Measurements from ENCODE around the gene RAB3GAP1. TPM values are rescaled to one million over a fixed set of nuclear protein-coding genes. Genes with fewer than 3 reads are reported as not detected.

RAB3GAP1 gene
- total RNA-seq, 1 experiment from 2014 or later, result 32.0 TPM

GRCh38 chr2:135095591-135095990, 43.5 kb downstream of the RAB3GAP1 start:
- Histone ChIP-seq H3K56ac (ENCODE audit: insufficient read length, low read depth, low read length) (no peak overlapping the region), H2BK5ac (ENCODE audit: insufficient read length, low read length) (no peak overlapping the region), H3K23me2 (ENCODE audit: insufficient read length, low read depth, low read length, poor library complexity, severe bottlenecking) (no peaks in the 10 kb centered on the region), H3K79me1 (ENCODE audit: insufficient read depth, low read depth, low read length, poor library complexity, severe bottlenecking) (no peaks in the 10 kb centered on the region), H3K14ac (ENCODE audit: insufficient read depth, low read length) (no peak overlapping the region), H2BK12ac (ENCODE audit: insufficient read length, low read depth, low read length) (no peak overlapping the region), H2AK5ac (ENCODE audit: insufficient read length, low read length) (no peak overlapping the region), H3T11ph (ENCODE audit: low read length) (no peak overlapping the region), H3K23ac (ENCODE audit: insufficient read length, low read depth, low read length) (no peak overlapping the region), H4K5ac (ENCODE audit: insufficient read length, low read depth, low read length) (no peak overlapping the region), H3K9ac (ENCODE audit: extremely low read depth, insufficient read length, low read length) (no peak overlapping the region), H4K20me1 (ENCODE audit: control insufficient read depth, insufficient read depth, insufficient read length) (no peaks in the 10 kb centered on the region), H3K27ac (ENCODE audit: insufficient read length, low read depth, low read length) (no peak overlapping the region), H3K4ac (ENCODE audit: low read depth, low read length) (no peak overlapping the region), H4K8ac (replicated peaks; ENCODE audit: insufficient read length, low read depth, low read length) (no peak overlapping the region), H3K27me3 (ENCODE audit: insufficient read depth, low read length) (no peaks in the 10 kb centered on the region), H3K9me3 (ENCODE audit: control insufficient read depth, low read depth, low read length) (no peaks in the 10 kb centered on the region), H4K91ac (ENCODE audit: insufficient read length, low read depth, low read length) (no peak overlapping the region), H2BK120ac (ENCODE audit: low read depth, low read length, poor library complexity, severe bottlenecking) (no peak overlapping the region), H3K4me1 (ENCODE audit: insufficient read depth, low read length) (no peaks in the 10 kb centered on the region), H2AFZ (ENCODE audit: low read length) (no peak overlapping the region), H2BK20ac (ENCODE audit: low read depth, low read length, poor library complexity, severe bottlenecking) (no peak overlapping the region), H3K18ac (ENCODE audit: insufficient read length, low read depth, low read length) (no peak overlapping the region), H3K4me2 (ENCODE audit: insufficient read depth, insufficient read length, low read length) (no peak overlapping the region), H3K79me2 (ENCODE audit: insufficient read depth, low read length) (no peaks in the 10 kb centered on the region), H2BK15ac (ENCODE audit: low read depth, low read length) (no peak overlapping the region)
- Mint-ChIP-seq H3K36me3 (ENCODE audit: insufficient read depth in 1 of 3, low read depth in 3 of 3) (peaks cover 5 to 11% (median 9%) of the 10 kb centered on the region in 3 experiments; a peak in 6 of 7 replicates), H3K4me3 (no peak overlapping the region), H3K27me3 (ENCODE audit: low read depth) (no peaks in the 10 kb centered on the region), H3K4me1 (no peaks in the 10 kb centered on the region), H3K9me3 (no peaks in the 10 kb centered on the region), H3K27ac (no peak overlapping the region)
- no peak for DNase-seq
- TF ChIP-seq CTCF (conservative IDR thresholded peaks at IDR 0.05), result no peak
- no CpG with 5 or more reads among the region's 3 CpGs for WGBS (ENCODE audit: extremely low coverage, insufficient read length, low lambda C conversion rate)

Data from H9 (cell line).